ENCODE data around the gene PLIN1.

DNA sequence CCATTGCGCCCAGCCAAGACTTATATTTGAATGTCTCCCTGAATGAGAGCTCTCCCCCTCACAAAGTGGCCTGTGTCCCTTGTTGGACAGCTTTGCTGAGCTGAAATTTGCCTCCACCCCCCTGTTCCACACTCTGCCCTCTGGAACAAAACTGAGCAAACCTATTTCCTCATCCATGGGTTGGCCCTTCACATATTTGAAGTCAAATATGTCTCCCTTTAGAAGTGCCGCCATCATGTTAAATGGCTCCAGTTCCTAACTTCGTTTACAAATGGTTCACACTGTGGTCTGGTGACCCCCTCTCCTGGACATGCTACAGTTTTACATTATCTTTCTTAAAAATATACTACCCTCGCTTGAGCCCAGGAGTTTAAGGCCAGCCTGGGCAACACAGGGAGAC is 4.6 kb downstream of the PLIN1 start:
- TF ChIP-seq CTCF (IDR thresholded peaks at IDR 0.05; ENCODE audit: low read depth, low read length), result no peak
- TF ChIP-seq MAX (IDR thresholded peaks at IDR 0.05; ENCODE audit: low read depth, low read length), result no peak
- no peak for TF ChIP-seq POLR2A (IDR thresholded peaks at IDR 0.05; ENCODE audit: extremely low read depth, insufficient read length)
- no peak for TF ChIP-seq MYC (IDR thresholded peaks at IDR 0.05; ENCODE audit: low read depth, low read length)
